ENCODE data around the gene PPP2R5B.

The PPP2R5B gene

DNA sequence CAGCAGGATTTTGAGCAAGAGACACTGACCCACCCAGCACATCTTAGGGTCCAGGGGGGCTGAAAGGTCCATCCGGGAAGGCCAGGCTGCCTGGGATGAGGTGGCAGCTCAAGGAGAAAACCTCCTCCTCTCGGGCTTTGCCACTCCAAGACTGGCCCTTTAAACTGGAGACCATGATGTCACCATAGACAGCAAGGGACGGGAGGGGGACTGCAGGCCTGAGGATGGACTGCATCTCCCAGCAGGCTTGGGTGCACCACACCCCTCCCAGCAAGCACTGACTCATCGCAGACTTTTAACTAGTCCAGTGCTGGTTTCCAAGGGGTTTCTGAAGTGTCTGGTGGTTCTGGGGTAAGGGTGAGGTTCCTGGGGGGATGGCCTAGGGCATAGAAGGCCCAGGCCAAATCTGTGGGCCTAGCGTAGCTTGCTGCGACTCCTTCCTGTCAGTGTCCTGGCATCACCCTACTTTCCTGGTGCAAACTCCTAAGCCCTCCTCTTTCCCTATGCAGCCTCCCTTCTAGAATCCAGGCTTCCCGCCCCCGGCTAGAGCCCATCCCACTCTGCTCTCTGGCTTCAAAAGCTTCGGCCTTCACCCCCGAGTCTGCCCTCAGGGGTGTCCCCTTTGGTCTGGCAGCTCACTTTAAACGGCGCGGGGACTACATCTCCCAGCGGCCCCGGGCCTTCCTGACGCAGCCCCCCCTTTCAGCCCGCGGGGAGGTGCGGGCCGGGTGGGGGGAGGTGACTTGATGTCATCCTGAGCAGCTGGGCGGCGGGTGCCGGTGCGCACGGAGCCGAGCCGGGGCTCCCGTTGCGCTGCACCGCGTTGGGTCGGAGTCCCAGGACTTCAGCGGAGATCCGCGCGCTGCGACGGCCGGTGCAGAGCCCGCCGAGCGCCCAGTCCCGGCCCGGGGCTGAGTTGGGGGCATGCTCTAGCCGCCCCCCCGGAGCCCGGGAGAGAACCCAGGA is at the start of gene PPP2R5B:
Gene PPP2R5B (plus strand): TSS at position 746 of the 966 bp plus-strand sequence. CDS start 1,046 bp downstream, outside the sequence.
- no peaks in the 10 kb centered on the region for H3K36me3 ChIP-seq (ENCODE audit: insufficient read depth, low read length)

DNA sequence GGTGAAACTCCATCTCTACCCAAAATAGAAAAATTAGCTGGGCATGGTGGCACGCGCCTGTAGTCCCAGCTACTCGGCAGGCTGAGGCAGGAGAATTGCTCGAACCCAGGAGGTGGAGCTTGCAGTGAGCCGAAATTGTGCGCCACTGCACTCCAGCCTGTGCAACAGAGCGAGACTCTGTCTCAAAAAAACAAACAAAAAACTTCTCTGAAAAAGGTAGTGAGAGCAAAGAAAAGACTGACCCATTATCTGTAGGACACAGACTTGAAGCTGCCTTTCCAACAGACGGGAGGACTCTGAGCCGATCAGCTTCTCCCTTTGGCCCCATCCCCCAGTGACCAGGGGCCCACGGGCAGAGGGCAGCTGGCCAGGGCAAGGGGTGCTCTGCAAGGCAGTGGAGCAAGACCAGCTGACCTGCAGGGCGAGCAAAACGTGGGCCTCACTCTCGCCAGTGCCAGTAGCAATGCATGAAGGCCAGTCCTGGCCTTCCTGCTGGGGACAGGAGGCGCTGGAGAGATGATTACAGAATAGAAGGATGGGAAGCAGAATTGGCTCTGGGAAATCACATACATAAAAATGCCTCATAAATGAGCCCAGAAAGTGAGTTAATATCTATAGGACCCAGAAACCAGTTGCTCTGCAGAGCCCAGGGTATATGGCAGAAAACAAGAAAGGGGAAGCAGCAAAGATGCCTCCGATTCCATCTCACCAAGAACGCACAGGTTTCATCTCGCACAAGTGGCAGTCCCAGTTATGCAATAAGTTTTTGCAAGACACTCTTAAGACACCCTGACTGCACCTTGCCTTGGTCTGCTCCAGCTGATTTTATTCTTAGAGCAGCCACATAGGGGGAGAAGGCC is 48.9 kb upstream of the PPP2R5B start:
- no peaks in the 10 kb centered on the region for H3K9me3 ChIP-seq (ENCODE audit: control insufficient read depth, insufficient read depth, low read length)
- H3K36me3 ChIP-seq (ENCODE audit: insufficient read depth, low read length), result 0 out of 2 replicates have a peak, but pooled peaks cover 8% of the 10 kb centered on the region
- no peak overlapping the region for H3K9ac ChIP-seq (ENCODE audit: low read depth, low read length)
- H3K4me1 ChIP-seq (ENCODE audit: insufficient read depth, low read length), result peaks cover 11% of the 10 kb centered on the region; the same call in 1 of the 2 replicates

More for the DNA sequence above, at the start of gene PPP2R5B:
- H3K9me3 ChIP-seq (ENCODE audit: control insufficient read depth, insufficient read depth, low read length), result no peaks in the 10 kb centered on the region
- peak within 1 kb of the TSS; percentile 56 for H3K9ac ChIP-seq (ENCODE audit: low read depth, low read length)
- H3K4me1 ChIP-seq (ENCODE audit: insufficient read depth, low read length), result no peaks in the 10 kb centered on the region; the same call in 1 of the 2 replicates

GRCh38 chr11:64876229-64876750 is 48.2 kb upstream of the PPP2R5B start:
- 0 out of 2 replicates have a peak, but pooled peaks cover 5% of the 10 kb centered on the region for H3K36me3 ChIP-seq (ENCODE audit: insufficient read depth, low read length)
- peaks cover 11% of the 10 kb centered on the region; the same call in 1 of the 2 replicates for H3K4me1 ChIP-seq (ENCODE audit: insufficient read depth, low read length)
- no peak overlapping the region for H3K9ac ChIP-seq (ENCODE audit: low read depth, low read length)
- no peaks in the 10 kb centered on the region for H3K9me3 ChIP-seq (ENCODE audit: control insufficient read depth, insufficient read depth, low read length)

GRCh38 chr11:64876835-64877341 is 47.6 kb upstream of the PPP2R5B start:
- H3K4me1 ChIP-seq (ENCODE audit: insufficient read depth, low read length), result peaks cover 11% of the 10 kb centered on the region; the same call in 1 of the 2 replicates
- 0 out of 2 replicates have a peak, but pooled peaks cover 2% of the 10 kb centered on the region for H3K36me3 ChIP-seq (ENCODE audit: insufficient read depth, low read length)
- no peaks in the 10 kb centered on the region for H3K9me3 ChIP-seq (ENCODE audit: control insufficient read depth, insufficient read depth, low read length)
- peak overlapping the region; percentile 82; the same call in 1 of the 2 replicates for H3K9ac ChIP-seq (ENCODE audit: low read depth, low read length)

DNA sequence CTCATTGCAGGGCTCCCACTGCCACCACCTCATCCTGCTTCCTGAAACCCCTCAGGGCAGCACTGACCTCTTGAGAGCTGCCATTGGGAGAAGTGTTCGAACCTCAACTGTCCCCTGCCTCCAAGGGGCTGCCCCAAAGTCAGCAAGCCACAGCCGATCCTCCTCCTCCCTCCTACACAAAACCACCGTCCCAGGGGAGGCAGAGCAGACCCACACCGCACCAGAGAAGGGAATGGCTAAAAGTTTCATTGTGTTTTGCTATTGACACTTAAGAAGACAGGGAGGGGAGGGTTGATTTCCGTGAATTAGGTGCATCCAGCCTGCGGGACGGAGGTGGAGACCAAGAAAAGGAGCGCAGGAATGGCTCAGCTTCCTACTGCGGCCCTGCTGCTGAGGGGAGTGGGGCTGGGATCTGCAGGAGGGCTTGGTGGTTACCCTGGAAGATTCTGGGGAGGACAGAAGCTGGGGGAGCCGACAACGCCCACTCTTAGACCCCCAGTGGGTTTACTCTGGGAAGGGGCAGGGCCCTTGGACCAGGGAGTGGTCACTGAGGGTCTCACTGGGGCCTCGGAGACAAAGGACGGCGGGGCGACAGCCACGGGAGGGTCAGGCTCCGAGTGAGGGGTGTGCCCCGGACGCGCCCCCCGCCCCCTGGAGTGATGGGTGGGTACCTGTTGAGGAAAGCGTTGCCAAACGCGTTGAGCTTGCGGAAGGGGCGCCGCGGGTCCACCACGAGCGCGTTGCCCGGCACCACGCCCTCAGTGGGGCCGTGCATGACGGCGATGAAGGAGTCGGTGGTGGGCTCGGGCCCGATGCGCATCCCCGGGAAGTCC is 46.9 kb upstream of the PPP2R5B start:
- H3K9me3 ChIP-seq (ENCODE audit: control insufficient read depth, insufficient read depth, low read length), result no peaks in the 10 kb centered on the region
- peaks cover 11% of the 10 kb centered on the region; the same call in 1 of the 2 replicates for H3K4me1 ChIP-seq (ENCODE audit: insufficient read depth, low read length)
- H3K9ac ChIP-seq (ENCODE audit: low read depth, low read length), result peak overlapping the region; percentile 82
- 0 out of 2 replicates have a peak, but pooled peaks cover 2% of the 10 kb centered on the region for H3K36me3 ChIP-seq (ENCODE audit: insufficient read depth, low read length)

DNA sequence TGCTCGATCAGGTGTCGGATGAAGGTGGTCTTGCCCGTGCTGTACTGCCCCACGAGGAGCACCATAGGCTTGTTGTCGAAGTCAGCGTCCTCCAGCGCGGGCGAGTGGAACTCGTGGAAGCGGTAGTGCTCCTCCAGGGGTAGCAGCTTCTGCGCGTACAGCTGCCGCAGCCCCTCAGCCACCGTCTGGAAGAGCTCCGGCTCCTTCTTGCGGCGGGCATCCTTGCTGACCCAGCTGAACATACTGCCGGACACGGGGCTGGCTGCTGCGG is 46.3 kb upstream of the PPP2R5B start:
- H3K9me3 ChIP-seq (ENCODE audit: control insufficient read depth, insufficient read depth, low read length), result no peaks in the 10 kb centered on the region
- peak overlapping the region; percentile 82 for H3K9ac ChIP-seq (ENCODE audit: low read depth, low read length)
- H3K36me3 ChIP-seq (ENCODE audit: insufficient read depth, low read length), result 0 out of 2 replicates have a peak, but pooled peaks cover under 1% of the 10 kb centered on the region
- H3K4me1 ChIP-seq (ENCODE audit: insufficient read depth, low read length), result peaks cover 11% of the 10 kb centered on the region; the same call in 1 of the 2 replicates

DNA sequence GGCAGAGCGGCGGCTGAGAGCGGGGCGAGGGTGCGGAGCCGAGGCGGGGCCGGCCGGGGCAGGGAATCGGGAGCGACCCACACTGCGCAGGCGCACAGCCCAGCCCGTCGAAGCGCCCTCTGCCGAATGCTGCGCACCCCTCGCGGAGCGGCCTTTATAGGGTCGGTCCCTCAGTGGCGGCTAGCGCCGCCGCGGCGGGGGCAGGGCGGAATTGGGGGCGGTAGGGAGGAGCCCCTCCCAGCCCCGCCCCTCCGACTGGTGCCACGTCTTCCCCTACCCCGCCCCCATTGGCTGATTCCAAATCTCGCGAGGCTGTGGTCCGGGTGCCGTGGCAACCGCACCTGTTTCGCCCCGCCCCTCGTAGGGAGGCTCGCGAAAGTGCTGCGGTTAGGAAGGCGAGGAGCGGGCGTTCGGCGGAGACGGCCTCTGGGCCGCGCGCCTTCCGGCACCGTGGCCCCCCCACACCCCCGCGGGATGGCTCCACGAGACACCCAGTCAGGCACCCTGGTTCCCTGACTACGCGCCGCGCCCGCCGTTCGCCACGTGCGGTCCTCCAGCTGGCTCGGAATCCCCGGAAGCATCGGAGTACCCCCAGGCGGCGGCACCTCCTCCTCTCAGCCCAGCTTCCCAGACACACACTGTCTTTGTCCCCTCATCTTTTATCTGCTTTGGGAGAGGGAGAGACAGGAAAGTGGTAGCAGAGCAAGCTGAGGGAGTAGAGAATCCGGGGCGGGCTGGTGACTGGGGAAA is 45.8 kb upstream of the PPP2R5B start, which contains the start of gene EHD1:
Gene EHD1 (minus strand): TSS at position 128 of the 750 bp plus-strand sequence. CDS start 157 bp downstream, outside the sequence.
- Histone ChIP-seq H3K4me1 (ENCODE audit: insufficient read depth, low read length) (peaks cover 11% of the 10 kb centered on the region; the same call in 1 of the 2 replicates), H3K36me3 (ENCODE audit: insufficient read depth, low read length) (no peaks in the 10 kb centered on the region), H3K9ac (ENCODE audit: low read depth, low read length) (peak within 1 kb of the TSS; percentile 87)

DNA sequence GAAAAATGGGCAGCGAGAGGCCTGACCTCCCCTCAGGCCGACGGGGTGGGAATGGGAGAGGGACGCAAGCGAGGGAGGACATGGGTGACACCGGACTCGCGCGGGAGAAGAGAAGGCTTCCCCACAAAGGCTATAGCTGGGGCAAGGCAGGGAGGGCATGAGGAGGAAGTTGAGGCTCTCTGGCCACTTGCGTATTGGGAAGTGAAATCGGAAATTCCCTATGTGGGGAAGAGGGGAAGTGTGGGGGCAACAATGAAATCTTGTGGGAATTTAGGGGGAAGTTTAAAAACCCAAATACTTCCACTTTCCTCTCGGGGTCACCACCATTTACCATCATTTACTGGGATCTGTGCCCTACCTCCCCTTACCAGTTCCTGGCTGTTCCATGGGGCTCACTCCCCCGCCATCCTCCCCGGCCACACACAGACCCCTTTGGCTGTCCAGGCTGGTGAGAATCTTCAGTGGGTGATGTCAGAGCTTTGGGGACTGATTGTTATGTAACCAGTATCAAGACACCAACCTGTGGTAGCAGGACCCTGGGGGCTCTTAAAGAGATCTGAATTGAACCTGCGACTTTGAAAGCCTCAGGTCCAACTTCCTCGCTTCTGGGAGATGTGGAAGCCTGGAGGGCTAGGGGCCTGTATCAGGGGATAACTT is 45.1 kb upstream of the PPP2R5B start:
- peaks cover 11% of the 10 kb centered on the region; the same call in 1 of the 2 replicates for H3K4me1 ChIP-seq (ENCODE audit: insufficient read depth, low read length)
- H3K9ac ChIP-seq (ENCODE audit: low read depth, low read length), result peak overlapping the region; percentile 87
- H3K36me3 ChIP-seq (ENCODE audit: insufficient read depth, low read length), result no peaks in the 10 kb centered on the region
- H3K9me3 ChIP-seq (ENCODE audit: control insufficient read depth, insufficient read depth, low read length), result no peaks in the 10 kb centered on the region

More for the DNA sequence above, 45.8 kb upstream of the PPP2R5B start, which contains the start of gene EHD1:
- no peaks in the 10 kb centered on the region for H3K9me3 ChIP-seq (ENCODE audit: control insufficient read depth, insufficient read depth, low read length)

GRCh38 chr11:64880240-64881001 is 44.1 kb upstream of the PPP2R5B start:
- Histone ChIP-seq H3K9me3 (ENCODE audit: control insufficient read depth, insufficient read depth, low read length) (no peaks in the 10 kb centered on the region), H3K36me3 (ENCODE audit: insufficient read depth, low read length) (no peaks in the 10 kb centered on the region), H3K4me1 (ENCODE audit: insufficient read depth, low read length) (peaks cover 11% of the 10 kb centered on the region; the same call in 1 of the 2 replicates), H3K9ac (ENCODE audit: low read depth, low read length) (no peak overlapping the region)

DNA sequence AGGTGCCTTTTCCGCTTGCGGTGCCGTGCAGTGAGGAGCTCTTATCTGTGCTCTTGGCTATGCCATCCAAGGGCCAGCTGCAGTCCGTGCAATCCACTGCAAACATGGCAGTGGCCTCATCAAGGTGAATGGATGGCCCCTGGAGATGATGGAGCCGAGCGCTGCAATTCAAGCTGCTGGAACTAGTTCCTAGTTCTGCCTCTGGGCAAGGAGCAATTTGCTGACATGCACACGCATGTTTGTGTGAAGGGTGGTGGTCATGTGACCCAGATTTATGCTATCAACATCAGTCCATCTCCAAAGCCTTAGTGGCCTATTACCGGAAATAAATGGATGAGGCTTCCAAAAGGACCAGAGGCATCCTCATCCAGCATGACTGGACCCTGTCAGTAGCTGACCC is 43.0 kb upstream of the PPP2R5B start:
- no peaks in the 10 kb centered on the region for H3K36me3 ChIP-seq (ENCODE audit: insufficient read depth, low read length)
- H3K9ac ChIP-seq (ENCODE audit: low read depth, low read length), result no peak overlapping the region
- no peaks in the 10 kb centered on the region for H3K9me3 ChIP-seq (ENCODE audit: control insufficient read depth, insufficient read depth, low read length)
- H3K4me1 ChIP-seq (ENCODE audit: insufficient read depth, low read length), result peaks cover 7% of the 10 kb centered on the region; the same call in 1 of the 2 replicates

DNA sequence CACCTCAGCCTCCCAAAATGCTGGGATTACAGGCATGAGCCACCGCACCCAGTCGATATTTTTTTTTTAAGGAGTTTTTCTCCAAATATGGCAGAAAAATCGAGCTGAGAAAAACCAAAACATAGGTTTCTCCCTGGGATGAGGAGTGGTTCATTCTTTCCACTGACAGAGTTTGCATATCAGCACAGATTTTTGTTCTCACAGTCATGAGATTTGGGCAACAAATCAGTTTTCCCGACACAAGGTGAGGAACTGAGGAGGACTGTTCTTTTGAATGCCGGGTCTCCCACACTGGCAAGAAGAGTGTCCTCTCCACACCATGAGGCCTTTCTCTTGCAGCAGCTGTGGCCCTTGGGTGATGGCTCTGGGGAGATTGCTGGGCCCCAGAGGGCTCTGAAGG is 42.2 kb upstream of the PPP2R5B start:
- Histone ChIP-seq H3K9me3 (ENCODE audit: control insufficient read depth, insufficient read depth, low read length) (no peaks in the 10 kb centered on the region), H3K36me3 (ENCODE audit: insufficient read depth, low read length) (no peaks in the 10 kb centered on the region), H3K9ac (ENCODE audit: low read depth, low read length) (no peak overlapping the region), H3K4me1 (ENCODE audit: insufficient read depth, low read length) (peaks cover 2% of the 10 kb centered on the region; the same call in 1 of the 2 replicates)

Data from ES-I3 (cell line).